Measurements from ENCODE around the gene LIAS. TPM values are rescaled to one million over a fixed set of nuclear protein-coding genes. Genes with fewer than 3 reads are reported as not detected.

The LIAS gene
- total RNA-seq, 1 donor from 2014 or later: 9.6 TPM

DNA sequence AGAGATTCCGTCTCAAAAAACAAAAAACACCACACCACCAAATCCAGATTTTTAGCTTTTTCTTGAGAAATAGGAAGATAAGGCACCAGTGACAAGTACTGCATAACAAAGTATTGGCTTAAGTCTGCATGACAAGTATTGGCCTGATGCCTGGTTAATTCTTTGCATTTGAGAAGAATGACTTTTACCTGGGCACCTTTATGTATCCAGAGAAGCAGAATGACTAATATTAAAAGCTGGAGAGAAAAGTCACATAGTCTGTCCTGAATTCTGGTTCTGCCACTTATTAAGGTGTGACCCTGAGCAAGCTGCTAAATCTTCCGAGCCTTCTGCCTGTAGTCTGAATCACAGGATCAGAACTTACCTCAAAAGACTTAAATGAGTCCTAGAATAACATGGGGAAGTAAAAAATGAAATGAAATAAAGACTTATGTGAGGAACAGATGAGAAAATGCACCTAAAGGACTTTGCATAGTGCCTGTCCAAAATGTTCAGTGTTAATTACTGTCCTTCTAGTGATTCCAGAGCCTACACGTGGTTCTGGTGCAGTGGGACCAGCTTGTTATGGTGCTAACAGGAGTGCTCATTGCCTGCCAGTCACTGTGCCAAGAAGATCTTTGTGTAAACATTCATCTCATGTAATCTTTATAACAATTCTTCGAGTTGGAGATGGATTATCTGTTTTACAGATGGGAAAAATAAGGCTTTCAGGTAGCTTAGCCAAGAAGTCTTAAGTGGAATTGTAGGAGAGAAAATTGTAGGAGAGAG lies 36.8 kb downstream of the LIAS start:
- peaks cover 1% of the 10 kb centered on the region for H3K9me3 Mint-ChIP-seq (ENCODE audit: unreplicated experiment)
- Histone ChIP-seq H3K9me3 (ENCODE audit: insufficient read depth, low read depth, low read length) (no peaks in the 10 kb centered on the region), H3K36me3 (ENCODE audit: insufficient read depth, low read length) (peaks cover 24% of the 10 kb centered on the region), H3K9ac (ENCODE audit: low read length) (no peak overlapping the region), H4K20me1 (ENCODE audit: insufficient read depth, low read length) (no peaks in the 10 kb centered on the region), H3K4me1 (ENCODE audit: insufficient read depth, low read length) (peaks cover 5% of the 10 kb centered on the region), H3K4me3 (ENCODE audit: insufficient read depth, low read depth, low read length) (no peak overlapping the region), H3K79me2 (ENCODE audit: insufficient read depth, low read length) (no peaks in the 10 kb centered on the region), H3K27me3 (ENCODE audit: insufficient read depth, low read length) (no peaks in the 10 kb centered on the region), H3K27ac (ENCODE audit: low read depth, low read length) (no peak overlapping the region), H3K4me2 (ENCODE audit: low read length) (no peak overlapping the region), H2AFZ (ENCODE audit: low read depth, low read length) (no peak overlapping the region)
- FAIRE-seq (no peak), DNase-seq (ENCODE audit: low read depth) (peak; percentile 10)
- H3K27me3 Mint-ChIP-seq (ENCODE audit: low read depth, unreplicated experiment): no peaks in the 10 kb centered on the region
- no peaks in the 10 kb centered on the region for H3K4me1 Mint-ChIP-seq (ENCODE audit: low read depth, unreplicated experiment)
- H3K36me3 Mint-ChIP-seq (ENCODE audit: low read depth, unreplicated experiment): peaks cover 6% of the 10 kb centered on the region
- no peak overlapping the region for H3K27ac Mint-ChIP-seq (ENCODE audit: unreplicated experiment)
- no peak overlapping the region for H3K4me3 Mint-ChIP-seq (ENCODE audit: unreplicated experiment)
- TF ChIP-seq EZH2 (IDR thresholded peaks at IDR 0.05; ENCODE audit: insufficient read depth, low read length): no peak
- TF ChIP-seq, protein P1, sequence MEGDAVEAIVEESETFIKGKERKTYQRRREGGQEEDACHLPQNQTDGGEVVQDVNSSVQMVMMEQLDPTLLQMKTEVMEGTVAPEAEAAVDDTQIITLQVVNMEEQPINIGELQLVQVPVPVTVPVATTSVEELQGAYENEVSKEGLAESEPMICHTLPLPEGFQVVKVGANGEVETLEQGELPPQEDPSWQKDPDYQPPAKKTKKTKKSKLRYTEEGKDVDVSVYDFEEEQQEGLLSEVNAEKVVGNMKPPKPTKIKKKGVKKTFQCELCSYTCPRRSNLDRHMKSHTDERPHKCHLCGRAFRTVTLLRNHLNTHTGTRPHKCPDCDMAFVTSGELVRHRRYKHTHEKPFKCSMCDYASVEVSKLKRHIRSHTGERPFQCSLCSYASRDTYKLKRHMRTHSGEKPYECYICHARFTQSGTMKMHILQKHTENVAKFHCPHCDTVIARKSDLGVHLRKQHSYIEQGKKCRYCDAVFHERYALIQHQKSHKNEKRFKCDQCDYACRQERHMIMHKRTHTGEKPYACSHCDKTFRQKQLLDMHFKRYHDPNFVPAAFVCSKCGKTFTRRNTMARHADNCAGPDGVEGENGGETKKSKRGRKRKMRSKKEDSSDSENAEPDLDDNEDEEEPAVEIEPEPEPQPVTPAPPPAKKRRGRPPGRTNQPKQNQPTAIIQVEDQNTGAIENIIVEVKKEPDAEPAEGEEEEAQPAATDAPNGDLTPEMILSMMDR (IDR thresholded peaks at IDR 0.05; ENCODE audit: insufficient read depth, low read depth, low read length): no peak

DNA sequence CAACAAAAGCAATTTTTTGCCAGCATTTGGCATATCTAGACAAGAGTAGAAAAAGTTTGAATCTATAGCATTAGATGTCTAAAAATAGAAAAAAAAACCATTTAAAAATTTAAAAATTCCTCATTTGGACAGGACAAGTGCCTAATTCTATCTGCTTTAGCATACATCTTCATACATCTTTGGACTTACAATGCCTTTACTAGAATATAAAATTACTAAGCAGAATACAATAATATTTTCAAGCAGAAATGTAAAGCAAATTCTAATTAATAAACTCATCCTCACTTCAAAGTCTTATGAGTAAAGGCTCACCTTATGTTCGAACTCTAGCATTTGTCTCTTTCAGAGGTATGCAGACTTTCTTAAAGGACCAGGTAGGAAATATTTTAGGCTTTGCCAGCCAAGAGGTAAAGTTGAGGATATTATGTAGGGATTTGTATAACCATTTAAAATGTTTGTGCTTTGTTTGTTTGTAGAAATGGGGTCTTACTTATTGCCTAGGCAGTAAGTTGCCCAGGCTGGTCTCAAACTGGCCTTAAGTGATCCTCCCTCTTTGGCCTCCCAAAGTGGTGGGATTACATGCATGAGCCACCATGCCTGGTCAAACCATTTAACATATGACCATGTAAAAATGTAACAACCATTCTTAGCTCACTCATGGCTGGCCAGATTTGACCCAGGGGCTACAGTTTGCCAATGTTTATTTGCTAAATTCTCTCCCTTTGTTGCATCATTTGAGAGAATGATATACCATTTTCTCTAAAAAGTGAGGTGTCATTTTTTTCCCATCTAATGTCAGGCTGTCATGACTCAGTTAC lies 39.3 kb downstream of the LIAS start:
- H4K20me1 ChIP-seq (ENCODE audit: insufficient read depth, low read length): no peaks in the 10 kb centered on the region
- H3K36me3 ChIP-seq (ENCODE audit: insufficient read depth, low read length): peaks cover 29% of the 10 kb centered on the region
- H3K27ac ChIP-seq (ENCODE audit: low read depth, low read length): no peak overlapping the region
- H3K27me3 Mint-ChIP-seq (ENCODE audit: low read depth, unreplicated experiment): no peaks in the 10 kb centered on the region
- peaks cover 1% of the 10 kb centered on the region for H3K9me3 Mint-ChIP-seq (ENCODE audit: unreplicated experiment)
- H3K4me1 Mint-ChIP-seq (ENCODE audit: low read depth, unreplicated experiment): peaks cover 5% of the 10 kb centered on the region
- DNase-seq (ENCODE audit: low read depth) (no peak), FAIRE-seq (no peak)
- H3K36me3 Mint-ChIP-seq (ENCODE audit: low read depth, unreplicated experiment): peaks cover 13% of the 10 kb centered on the region
- no peak overlapping the region for H3K4me3 Mint-ChIP-seq (ENCODE audit: unreplicated experiment)
- no peak overlapping the region for H3K4me3 ChIP-seq (ENCODE audit: insufficient read depth, low read depth, low read length)
- H3K4me2 ChIP-seq (ENCODE audit: low read length): no peak overlapping the region
- H3K9ac ChIP-seq (ENCODE audit: low read length): no peak overlapping the region
- H3K27me3 ChIP-seq (ENCODE audit: insufficient read depth, low read length): no peaks in the 10 kb centered on the region
- no peaks in the 10 kb centered on the region for H3K9me3 ChIP-seq (ENCODE audit: insufficient read depth, low read depth, low read length)
- H3K79me2 ChIP-seq (ENCODE audit: insufficient read depth, low read length): no peaks in the 10 kb centered on the region
- peak overlapping the region; percentile 36 for H3K27ac Mint-ChIP-seq (ENCODE audit: unreplicated experiment)
- TF ChIP-seq, protein P1 (IDR thresholded peaks at IDR 0.05; ENCODE audit: insufficient read depth, low read depth, low read length): no peak
- TF ChIP-seq EZH2 (IDR thresholded peaks at IDR 0.05; ENCODE audit: insufficient read depth, low read length): no peak
- H2AFZ ChIP-seq (ENCODE audit: low read depth, low read length): no peak overlapping the region
- peaks cover 19% of the 10 kb centered on the region for H3K4me1 ChIP-seq (ENCODE audit: insufficient read depth, low read length)

All from astrocyte (in vitro differentiated cells and primary cell).